NT2/D1 (cell line): Measurements from ENCODE around the gene NCOA3.

ENCODE experiments used
- SUZ12 ChIP-seq: IDR thresholded peaks from 2 replicates; pipeline ENCODE4 v1.6.1; 2011; ENCODE audit not compliant: insufficient read length, insufficient read depth; ENCODE audit errors: extremely low read depth
- YY1 ChIP-seq: IDR thresholded peaks from 2 replicates; pipeline ENCODE4 v1.6.1; 2011; ENCODE audit not compliant: insufficient read length, insufficient read depth
- ZNF274 ChIP-seq: IDR thresholded peaks from 2 replicates; pipeline ENCODE4 v1.6.1; 2011; ENCODE audit warnings: mild to moderate bottlenecking, low read depth, low read length

DNA sequence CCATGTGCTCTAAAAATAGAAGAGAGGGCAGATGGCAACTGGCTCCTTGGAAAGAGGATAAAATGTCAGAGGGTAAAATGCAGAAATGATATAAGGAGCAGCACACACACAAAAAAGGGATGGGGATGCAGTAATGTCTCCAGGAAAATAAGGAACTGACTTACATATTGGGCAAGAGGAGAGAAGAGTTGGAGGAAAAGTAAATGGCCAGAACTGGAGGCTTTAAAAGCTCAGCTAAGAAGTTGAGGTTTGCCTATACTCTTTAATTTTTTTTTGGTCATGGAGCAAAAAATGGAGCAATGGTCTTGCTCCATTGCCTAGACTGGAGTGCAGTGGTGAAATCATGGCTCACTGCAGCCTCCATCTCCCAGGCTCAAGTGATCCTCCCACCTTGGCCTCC is 189.9 kb downstream of the NCOA3 start:
- TF ChIP-seq ZNF274: no peak
- TF ChIP-seq SUZ12: no peak
- no peak for TF ChIP-seq YY1
